ENCODE measurements around the gene CPA1. TPM values are rescaled to one million over a fixed set of nuclear protein-coding genes. Genes with fewer than 3 reads are reported as not detected.

The CPA1 gene
- total and polyA plus RNA-seq, 9 of the 15 experiments (the other 6 are each of a cell fraction or from before 2014, with no cell fraction given): 6.5 TPM; not detected in 8

DNA sequence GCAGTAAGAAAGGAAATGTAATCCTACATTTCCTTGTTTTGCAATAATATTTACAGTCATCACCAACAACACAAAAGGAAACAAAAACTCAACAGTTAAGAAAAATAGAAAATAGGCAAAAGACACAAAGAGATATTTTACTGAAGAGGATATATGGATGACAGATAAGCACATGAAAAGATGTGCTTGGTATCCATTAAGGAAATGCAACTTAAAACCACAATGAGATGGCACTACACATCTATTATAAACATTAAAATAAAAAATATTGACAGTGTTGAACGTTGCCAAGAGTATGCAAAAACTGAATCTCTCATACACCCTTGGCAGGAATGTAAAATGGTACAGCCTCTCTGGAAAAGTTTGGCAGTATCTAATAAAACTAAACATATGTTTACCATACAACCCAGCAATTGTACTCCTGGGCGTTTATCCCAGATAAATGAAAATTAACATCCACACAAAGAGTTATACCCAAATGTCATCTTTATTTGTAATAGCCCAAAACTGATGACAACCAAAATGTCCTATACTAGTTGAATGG is 55.1 kb downstream of the CPA1 start:
- in situ Hi-C loops (cut with MboI) (no loop called here), intact Hi-C loops (cut with micrococcal nuclease) (no loop called here)
- ATAC-seq (no peak), FAIRE-seq (no peak), DNase-seq (ENCODE audit: extremely low read depth in 1 of 4, low spot score in 3 of 4) (no peak)
- no peak overlapping the region for H3K9ac ChIP-seq (ENCODE audit: insufficient read depth in 1 of 2, low read depth in 2 of 2, low read length in 2 of 2)
- no peaks in the 10 kb centered on the region for H3K79me2 ChIP-seq (ENCODE audit: control insufficient read depth, insufficient read depth, low read length)
- H3K36me3 ChIP-seq (ENCODE audit: control insufficient read depth, insufficient read depth, low read length): no peaks in the 10 kb centered on the region
- CTCF ChIA-PET (ENCODE audit: low intra/inter-chr PET ratio): no interaction called here
- POLR2A ChIA-PET: no interaction called here
- H3K27me3 ChIP-seq (ENCODE audit: control insufficient read depth in 2 of 2, insufficient read depth in 2 of 2, low read length in 2 of 2): peaks cover under 1 to 10% of the 10 kb centered on the region in 2 experiments; a peak in 3 of 5 replicates
- no peak overlapping the region for H3K4me2 ChIP-seq (ENCODE audit: insufficient read depth, low read length)
- no peaks in the 10 kb centered on the region for H3K9me1 ChIP-seq (ENCODE audit: control insufficient read depth, insufficient read depth, low read length)
- WGBS (ENCODE audit: insufficient coverage, low coverage, missing lambda C conversion rate): 11% methylated on average over 2 of the region's 2 CpGs
- no peaks in the 10 kb centered on the region; a peak in 1 of 5 replicates for H3K4me1 ChIP-seq (replicated peaks in 1 of 2; ENCODE audit: control insufficient read depth in 2 of 2, insufficient read depth in 2 of 2, low read length in 2 of 2)
- no TSS peak for BruUV-seq (replicated peaks)
- peaks cover 3% of the 10 kb centered on the region for H3K9me3 ChIP-seq (replicated peaks; ENCODE audit: control insufficient read depth, insufficient read depth, low read depth, low read length)
- TF ChIP-seq, protein P1, sequence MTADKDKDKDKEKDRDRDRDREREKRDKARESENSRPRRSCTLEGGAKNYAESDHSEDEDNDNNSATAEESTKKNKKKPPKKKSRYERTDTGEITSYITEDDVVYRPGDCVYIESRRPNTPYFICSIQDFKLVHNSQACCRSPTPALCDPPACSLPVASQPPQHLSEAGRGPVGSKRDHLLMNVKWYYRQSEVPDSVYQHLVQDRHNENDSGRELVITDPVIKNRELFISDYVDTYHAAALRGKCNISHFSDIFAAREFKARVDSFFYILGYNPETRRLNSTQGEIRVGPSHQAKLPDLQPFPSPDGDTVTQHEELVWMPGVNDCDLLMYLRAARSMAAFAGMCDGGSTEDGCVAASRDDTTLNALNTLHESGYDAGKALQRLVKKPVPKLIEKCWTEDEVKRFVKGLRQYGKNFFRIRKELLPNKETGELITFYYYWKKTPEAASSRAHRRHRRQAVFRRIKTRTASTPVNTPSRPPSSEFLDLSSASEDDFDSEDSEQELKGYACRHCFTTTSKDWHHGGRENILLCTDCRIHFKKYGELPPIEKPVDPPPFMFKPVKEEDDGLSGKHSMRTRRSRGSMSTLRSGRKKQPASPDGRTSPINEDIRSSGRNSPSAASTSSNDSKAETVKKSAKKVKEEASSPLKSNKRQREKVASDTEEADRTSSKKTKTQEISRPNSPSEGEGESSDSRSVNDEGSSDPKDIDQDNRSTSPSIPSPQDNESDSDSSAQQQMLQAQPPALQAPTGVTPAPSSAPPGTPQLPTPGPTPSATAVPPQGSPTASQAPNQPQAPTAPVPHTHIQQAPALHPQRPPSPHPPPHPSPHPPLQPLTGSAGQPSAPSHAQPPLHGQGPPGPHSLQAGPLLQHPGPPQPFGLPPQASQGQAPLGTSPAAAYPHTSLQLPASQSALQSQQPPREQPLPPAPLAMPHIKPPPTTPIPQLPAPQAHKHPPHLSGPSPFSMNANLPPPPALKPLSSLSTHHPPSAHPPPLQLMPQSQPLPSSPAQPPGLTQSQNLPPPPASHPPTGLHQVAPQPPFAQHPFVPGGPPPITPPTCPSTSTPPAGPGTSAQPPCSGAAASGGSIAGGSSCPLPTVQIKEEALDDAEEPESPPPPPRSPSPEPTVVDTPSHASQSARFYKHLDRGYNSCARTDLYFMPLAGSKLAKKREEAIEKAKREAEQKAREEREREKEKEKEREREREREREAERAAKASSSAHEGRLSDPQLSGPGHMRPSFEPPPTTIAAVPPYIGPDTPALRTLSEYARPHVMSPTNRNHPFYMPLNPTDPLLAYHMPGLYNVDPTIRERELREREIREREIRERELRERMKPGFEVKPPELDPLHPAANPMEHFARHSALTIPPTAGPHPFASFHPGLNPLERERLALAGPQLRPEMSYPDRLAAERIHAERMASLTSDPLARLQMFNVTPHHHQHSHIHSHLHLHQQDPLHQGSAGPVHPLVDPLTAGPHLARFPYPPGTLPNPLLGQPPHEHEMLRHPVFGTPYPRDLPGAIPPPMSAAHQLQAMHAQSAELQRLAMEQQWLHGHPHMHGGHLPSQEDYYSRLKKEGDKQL (CRISPR knock-in tag; IDR thresholded peaks at IDR 0.05; ENCODE audit: borderline replicate concordance): no peak
- TF ChIP-seq FUS (optimal IDR thresholded peaks at IDR 0.05; ENCODE audit: low read depth, low read length) (no peak), KDM2B (CRISPR knock-in tag; IDR thresholded peaks at IDR 0.05) (no peak), TAF15 (IDR thresholded peaks at IDR 0.05; ENCODE audit: low read depth, low read length) (no peak), CBX1 (IDR thresholded peaks at IDR 0.05; ENCODE audit: low read depth) (no peak), ZC3H4 (CRISPR knock-in tag; IDR thresholded peaks at IDR 0.05; ENCODE audit: borderline replicate concordance) (no peak), FOXA1 (IDR thresholded peaks at IDR 0.05; ENCODE audit: borderline replicate concordance) (no peak)
- TF ChIP-seq, protein P2, sequence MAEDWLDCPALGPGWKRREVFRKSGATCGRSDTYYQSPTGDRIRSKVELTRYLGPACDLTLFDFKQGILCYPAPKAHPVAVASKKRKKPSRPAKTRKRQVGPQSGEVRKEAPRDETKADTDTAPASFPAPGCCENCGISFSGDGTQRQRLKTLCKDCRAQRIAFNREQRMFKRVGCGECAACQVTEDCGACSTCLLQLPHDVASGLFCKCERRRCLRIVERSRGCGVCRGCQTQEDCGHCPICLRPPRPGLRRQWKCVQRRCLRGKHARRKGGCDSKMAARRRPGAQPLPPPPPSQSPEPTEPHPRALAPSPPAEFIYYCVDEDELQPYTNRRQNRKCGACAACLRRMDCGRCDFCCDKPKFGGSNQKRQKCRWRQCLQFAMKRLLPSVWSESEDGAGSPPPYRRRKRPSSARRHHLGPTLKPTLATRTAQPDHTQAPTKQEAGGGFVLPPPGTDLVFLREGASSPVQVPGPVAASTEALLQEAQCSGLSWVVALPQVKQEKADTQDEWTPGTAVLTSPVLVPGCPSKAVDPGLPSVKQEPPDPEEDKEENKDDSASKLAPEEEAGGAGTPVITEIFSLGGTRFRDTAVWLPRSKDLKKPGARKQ (CRISPR knock-in tag; IDR thresholded peaks at IDR 0.05): no peak
- TF ChIP-seq, protein P3, sequence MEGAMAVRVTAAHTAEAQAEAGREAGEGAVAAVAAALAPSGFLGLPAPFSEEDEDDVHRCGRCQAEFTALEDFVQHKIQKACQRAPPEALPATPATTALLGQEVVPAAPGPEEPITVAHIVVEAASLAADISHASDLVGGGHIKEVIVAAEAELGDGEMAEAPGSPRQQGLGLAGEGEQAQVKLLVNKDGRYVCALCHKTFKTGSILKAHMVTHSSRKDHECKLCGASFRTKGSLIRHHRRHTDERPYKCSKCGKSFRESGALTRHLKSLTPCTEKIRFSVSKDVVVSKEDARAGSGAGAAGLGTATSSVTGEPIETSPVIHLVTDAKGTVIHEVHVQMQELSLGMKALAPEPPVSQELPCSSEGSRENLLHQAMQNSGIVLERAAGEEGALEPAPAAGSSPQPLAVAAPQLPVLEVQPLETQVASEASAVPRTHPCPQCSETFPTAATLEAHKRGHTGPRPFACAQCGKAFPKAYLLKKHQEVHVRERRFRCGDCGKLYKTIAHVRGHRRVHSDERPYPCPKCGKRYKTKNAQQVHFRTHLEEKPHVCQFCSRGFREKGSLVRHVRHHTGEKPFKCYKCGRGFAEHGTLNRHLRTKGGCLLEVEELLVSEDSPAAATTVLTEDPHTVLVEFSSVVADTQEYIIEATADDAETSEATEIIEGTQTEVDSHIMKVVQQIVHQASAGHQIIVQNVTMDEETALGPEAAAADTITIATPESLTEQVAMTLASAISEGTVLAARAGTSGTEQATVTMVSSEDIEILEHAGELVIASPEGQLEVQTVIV (CRISPR knock-in tag; IDR thresholded peaks at IDR 0.05; ENCODE audit: borderline replicate concordance): no peak
- TF ChIP-seq, protein P4, sequence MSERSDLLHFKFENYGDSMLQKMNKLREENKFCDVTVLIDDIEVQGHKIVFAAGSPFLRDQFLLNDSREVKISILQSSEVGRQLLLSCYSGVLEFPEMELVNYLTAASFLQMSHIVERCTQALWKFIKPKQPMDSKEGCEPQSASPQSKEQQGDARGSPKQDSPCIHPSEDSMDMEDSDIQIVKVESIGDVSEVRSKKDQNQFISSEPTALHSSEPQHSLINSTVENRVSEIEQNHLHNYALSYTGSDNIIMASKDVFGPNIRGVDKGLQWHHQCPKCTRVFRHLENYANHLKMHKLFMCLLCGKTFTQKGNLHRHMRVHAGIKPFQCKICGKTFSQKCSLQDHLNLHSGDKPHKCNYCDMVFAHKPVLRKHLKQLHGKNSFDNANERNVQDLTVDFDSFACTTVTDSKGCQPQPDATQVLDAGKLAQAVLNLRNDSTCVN (CRISPR knock-in tag; IDR thresholded peaks at IDR 0.05): no peak
- H3K4me3 ChIP-seq: no peak overlapping the region
- no peaks in the 10 kb centered on the region for H4K20me1 ChIP-seq (replicated peaks; ENCODE audit: control insufficient read depth, insufficient read depth, low read length)
- H3K27ac ChIP-seq (ENCODE audit: extremely low read depth, low read depth, low read length): no peak overlapping the region
- no peak overlapping the region for H2AFZ ChIP-seq (ENCODE audit: low read depth, low read length)

Data from K562 (cell line).